Breast epithelium (tissue), 4 donors: ENCODE data around the gene CNTN2. TPM values are rescaled to one million over a fixed set of nuclear protein-coding genes. Genes with fewer than 3 reads are reported as not detected.

Experiments
- DNase-seq, 2 donors: peaks; one replicate each; pipeline ENCODE4 v3.0.0-alpha.2; 2019; ENCODE audit warnings: low spot score in 2 of 2
- H3K27ac ChIP-seq, 2 donors: fragments of 200-600 bp; sonication (generic) in 1 of 2; one replicate each; pipeline ENCODE4 v1.5.1; 2016 to 2019; ENCODE audit warnings: mild to moderate bottlenecking in 1 of 2
- H3K27me3 ChIP-seq, 2 donors: fragments of 200-600 bp; sonication (generic) in 1 of 2; one replicate each; pipeline versions ENCODE4 v1.5.1 to v1.6.0; 2017 to 2019; ENCODE audit warnings: control low read depth in 1 of 2, mild to moderate bottlenecking in 1 of 2
- H3K36me3 ChIP-seq: fragments of 200-600 bp; one replicate; pipeline ENCODE4 v1.5.1; 2019
- H3K4me1 ChIP-seq, 2 donors: fragments of 200-600 bp; sonication (generic); one replicate each; pipeline ENCODE4 v1.5.1; 2016 to 2019; ENCODE audit warnings: control low read depth in 1 of 2
- H3K4me3 ChIP-seq, 3 donors: fragments of 200-600 bp; sonication (generic); 1 replicate in 2 of 3; 2 replicates in 1 of 3; pipeline ENCODE4 v1.5.1; 2016 to 2019; ENCODE audit warnings: mild to moderate bottlenecking in 3 of 3, moderate library complexity in 2 of 3
- H3K9me3 ChIP-seq, 2 donors: fragments of 200-600 bp; sonication (generic) in 1 of 2; one replicate each; pipeline ENCODE4 v1.5.1; 2016 to 2019; ENCODE audit warnings: control low read depth in 1 of 2
- CTCF ChIP-seq, 3 donors: fragments of 450-650 bp; IDR thresholded peaks; one replicate each; pipeline ENCODE4 v1.5.1; 2016 to 2017; ENCODE audit warnings: antibody characterized with exemption in 3 of 3, mild to moderate bottlenecking in 3 of 3, moderate library complexity in 3 of 3
- POLR2A ChIP-seq: fragments of 450-650 bp; IDR thresholded peaks from one replicate; pipeline ENCODE4 v1.6.1; 2016; ENCODE audit warnings: antibody characterized with exemption, mild to moderate bottlenecking, moderate library complexity
- POLR2AphosphoS5 ChIP-seq, 3 donors: sonication (generic); formaldehyde crosslinking; IDR thresholded peaks; one replicate each; pipeline ENCODE4 v1.6.1; 2017; ENCODE audit warnings: antibody characterized with exemption in 3 of 3
- intact Hi-C: fragments of 100-400 bp; cut with DNase I; formaldehyde crosslinking; loops from one replicate; pipeline ENCODE4 v1.15.1; 2023; ENCODE audit warnings: low total_unique reads
- total RNA-seq, 3 donors: library from RNA; depleted of rRNA; stranded (reverse); fragments of >200 nt; gene quantifications; one replicate each; pipeline ENCODE4 v1.1.0, GENCODE V29; 2016

CNTN2 gene
- total RNA-seq, 3 donors from 2014 or later = not detected

GRCh38 chr1:205049479-205049878, 6.5 kb downstream of the CNTN2 start:
- no peak for DNase-seq
- intact Hi-C loops = no loop called here
- no peaks in the 10 kb centered on the region for H3K36me3 ChIP-seq
- TF ChIP-seq CTCF (IDR thresholded peaks at IDR 0.05) (no peak), POLR2A (no peak), POLR2AphosphoS5 (IDR thresholded peaks at IDR 0.05) (no peak)
- H3K27ac ChIP-seq = no peak overlapping the region
- peaks cover 0 to 29% of the 10 kb centered on the region in 2 donors for H3K27me3 ChIP-seq
- no peaks in the 10 kb centered on the region for H3K9me3 ChIP-seq
- no peaks in the 10 kb centered on the region for H3K4me1 ChIP-seq
- no peak overlapping the region for H3K4me3 ChIP-seq

DNA sequence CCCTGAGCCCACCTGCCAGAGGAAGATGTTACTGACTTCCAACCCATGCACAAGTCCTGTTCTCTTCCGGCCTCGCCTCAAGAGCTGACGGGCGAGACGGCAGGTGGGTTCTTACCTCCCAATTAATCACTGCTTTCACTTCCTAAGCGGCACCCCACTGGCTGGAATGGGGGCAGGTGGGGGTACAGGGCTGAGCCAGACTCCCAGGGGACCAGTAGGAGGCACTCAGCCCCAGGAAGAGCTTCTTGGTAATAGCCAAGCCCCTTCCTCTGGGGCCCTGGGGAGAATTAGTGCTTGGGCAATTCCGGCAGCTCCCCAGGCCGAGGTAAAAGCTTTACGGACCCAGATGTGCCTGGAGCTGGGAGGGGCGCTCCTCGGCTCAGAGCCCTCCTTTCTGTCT, 9.7 kb downstream of the CNTN2 start:
- DNase-seq = no peak
- H3K36me3 ChIP-seq = no peaks in the 10 kb centered on the region
- TF ChIP-seq CTCF (IDR thresholded peaks at IDR 0.05) = no peak
- TF ChIP-seq POLR2A = no peak
- no peak for TF ChIP-seq POLR2AphosphoS5 (IDR thresholded peaks at IDR 0.05)
- no peaks in the 10 kb centered on the region for H3K9me3 ChIP-seq
- no peak overlapping the region for H3K27ac ChIP-seq
- H3K4me3 ChIP-seq = no peak overlapping the region
- H3K4me1 ChIP-seq = no peaks in the 10 kb centered on the region
- intact Hi-C loops = no loop called here
- peaks cover 0 to 3% of the 10 kb centered on the region in 2 donors for H3K27me3 ChIP-seq

- intact Hi-C loops = no loop called here
- Histone ChIP-seq H3K27ac (no peak overlapping the region), H3K4me3 (no peak overlapping the region), H3K36me3 (no peaks in the 10 kb centered on the region), H3K9me3 (no peaks in the 10 kb centered on the region), H3K4me1 (no peaks in the 10 kb centered on the region), H3K27me3 (peaks cover 0 to 3% of the 10 kb centered on the region in 2 donors)
- no peak for DNase-seq
- no peak for TF ChIP-seq POLR2A
- no peak for TF ChIP-seq CTCF (IDR thresholded peaks at IDR 0.05)
- no peak for TF ChIP-seq POLR2AphosphoS5 (IDR thresholded peaks at IDR 0.05)
These were observed 10.3 kb downstream of the CNTN2 start for GRCh38 chr1:205053296-205053695.

GRCh38 chr1:205054013-205054412, 11.0 kb downstream of the CNTN2 start:
- Histone ChIP-seq H3K9me3 (no peaks in the 10 kb centered on the region), H3K27ac (no peak overlapping the region), H3K4me3 (no peak overlapping the region), H3K27me3 (no peaks in the 10 kb centered on the region), H3K4me1 (no peaks in the 10 kb centered on the region), H3K36me3 (no peaks in the 10 kb centered on the region)
- no peak for TF ChIP-seq POLR2A
- TF ChIP-seq POLR2AphosphoS5 (IDR thresholded peaks at IDR 0.05) = no peak
- no peak for TF ChIP-seq CTCF (IDR thresholded peaks at IDR 0.05)
- intact Hi-C loops = no loop called here
- DNase-seq = no peak

GRCh38 chr1:205056188-205056611, 13.2 kb downstream of the CNTN2 start:
- Histone ChIP-seq H3K9me3 (no peaks in the 10 kb centered on the region), H3K4me3 (no peak overlapping the region), H3K27me3 (no peaks in the 10 kb centered on the region), H3K36me3 (no peaks in the 10 kb centered on the region), H3K4me1 (no peaks in the 10 kb centered on the region), H3K27ac (no peak overlapping the region)
- no peak for TF ChIP-seq CTCF (IDR thresholded peaks at IDR 0.05)
- no peak for TF ChIP-seq POLR2A
- no peak for TF ChIP-seq POLR2AphosphoS5 (IDR thresholded peaks at IDR 0.05)
- DNase-seq = no peak
- intact Hi-C loops = no loop called here
